ENCODE results near the gene HSD17B13. TPM values are rescaled to one million over a fixed set of nuclear protein-coding genes. Genes with fewer than 3 reads are reported as not detected.

HSD17B13 gene, protein sequence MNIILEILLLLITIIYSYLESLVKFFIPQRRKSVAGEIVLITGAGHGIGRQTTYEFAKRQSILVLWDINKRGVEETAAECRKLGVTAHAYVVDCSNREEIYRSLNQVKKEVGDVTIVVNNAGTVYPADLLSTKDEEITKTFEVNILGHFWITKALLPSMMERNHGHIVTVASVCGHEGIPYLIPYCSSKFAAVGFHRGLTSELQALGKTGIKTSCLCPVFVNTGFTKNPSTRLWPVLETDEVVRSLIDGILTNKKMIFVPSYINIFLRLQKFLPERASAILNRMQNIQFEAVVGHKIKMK
- polyA plus RNA-seq = 0.49 TPM
- long read RNA-seq, donor 1 = 0 reads
- long read RNA-seq, donor 2 = 0 reads
- long read RNA-seq, donor 3 = 0 reads
- long read RNA-seq, donor 4 = 0 reads
- long read RNA-seq, donor 5 = 0 reads
- long read RNA-seq, donor 6 = 0 reads
- long read RNA-seq, donor 7 = 0 reads
- long read RNA-seq, donor 8 = 0 reads
- long read RNA-seq, donor 9 = 0 reads
- long read RNA-seq, donor 10 = 0 reads
- long read RNA-seq, donor 11 = 0 reads

DNA sequence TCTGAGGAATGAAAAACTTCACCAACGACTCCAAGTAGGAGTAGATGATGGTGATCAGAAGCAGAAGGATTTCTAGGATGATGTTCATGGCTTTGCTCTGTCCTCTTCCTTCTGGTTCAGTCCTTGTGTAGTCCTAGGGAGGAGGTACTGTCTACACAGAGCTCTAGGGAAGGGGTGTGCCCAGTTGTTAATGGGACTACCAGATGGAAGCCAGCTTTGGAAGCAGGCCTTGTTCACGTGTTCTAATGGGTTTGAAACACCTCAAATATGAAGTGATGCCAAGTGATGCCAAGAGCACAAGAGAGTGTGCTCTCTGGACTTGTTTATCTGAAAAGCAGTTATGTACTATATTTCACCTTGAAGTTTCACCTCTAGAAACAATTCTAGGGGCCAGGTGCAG is at the start of gene HSD17B13:
Gene HSD17B13 (minus strand): TSS at position 129 of the 400 bp plus-strand sequence. CDS start 41 bp downstream, at position 88.
- peaks cover 2% of the 10 kb centered on the region for H3K4me1 ChIP-seq (ENCODE audit: control insufficient read depth, insufficient read depth, low read length)
- no peaks in the 10 kb centered on the region for H3K27me3 ChIP-seq (ENCODE audit: control insufficient read depth, insufficient read depth, low read length)
- no peak for DNase-seq
- no CpG with 5 or more reads among the region's 2 CpGs for WGBS (ENCODE audit: insufficient coverage, low lambda C conversion rate)
- no peak within 1 kb of the TSS for H3K4me3 ChIP-seq (ENCODE audit: low read length)
- H3K36me3 ChIP-seq (ENCODE audit: control insufficient read depth, insufficient read depth, low read length) = no peaks in the 10 kb centered on the region
- H3K9me3 ChIP-seq (ENCODE audit: control insufficient read depth, low read depth, low read length) = no peaks in the 10 kb centered on the region
- no peak within 1 kb of the TSS for H3K27ac ChIP-seq (ENCODE audit: low read length)

DNA sequence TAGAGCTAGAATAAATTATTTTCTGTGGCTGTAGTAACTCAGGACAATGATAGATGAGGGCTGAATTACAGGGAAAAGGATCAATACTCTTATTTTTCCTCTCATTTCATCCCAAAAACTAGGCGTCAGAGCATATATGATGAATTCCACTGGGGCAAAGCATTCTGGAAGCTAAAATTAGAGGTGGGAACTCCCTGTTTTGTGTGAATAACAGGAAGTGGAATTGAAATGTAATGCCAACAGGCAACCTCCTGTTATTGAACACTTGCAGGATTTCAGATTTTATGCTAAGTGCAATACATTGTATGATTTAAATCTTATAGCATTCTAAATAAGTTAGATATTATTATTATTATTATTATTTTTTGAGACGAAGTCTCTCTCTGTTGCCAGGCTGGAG is 47.4 kb upstream of the HSD17B13 start:
- Histone ChIP-seq H3K4me3 (ENCODE audit: low read length) (no peak overlapping the region), H3K9me3 (ENCODE audit: control insufficient read depth, low read depth, low read length) (no peaks in the 10 kb centered on the region), H3K27ac (ENCODE audit: low read length) (no peak overlapping the region), H3K36me3 (ENCODE audit: control insufficient read depth, insufficient read depth, low read length) (peaks cover 50% of the 10 kb centered on the region), H3K4me1 (ENCODE audit: control insufficient read depth, insufficient read depth, low read length) (no peaks in the 10 kb centered on the region), H3K27me3 (ENCODE audit: control insufficient read depth, insufficient read depth, low read length) (no peaks in the 10 kb centered on the region)
- no CpG with 5 or more reads among the region's 2 CpGs for WGBS (ENCODE audit: insufficient coverage, low lambda C conversion rate)
- DNase-seq = no peak

- no peaks in the 10 kb centered on the region for H3K27me3 ChIP-seq (ENCODE audit: control insufficient read depth, insufficient read depth, low read length)
- 61% methylated on average over 2 of the region's 2 CpGs for WGBS (ENCODE audit: insufficient coverage, low lambda C conversion rate)
- H3K4me3 ChIP-seq (ENCODE audit: low read length) = no peak overlapping the region
- no peak for DNase-seq
- H3K36me3 ChIP-seq (ENCODE audit: control insufficient read depth, insufficient read depth, low read length) = peaks cover 56% of the 10 kb centered on the region
- no peak overlapping the region for H3K27ac ChIP-seq (ENCODE audit: low read length)
- H3K4me1 ChIP-seq (ENCODE audit: control insufficient read depth, insufficient read depth, low read length) = no peaks in the 10 kb centered on the region
- H3K9me3 ChIP-seq (ENCODE audit: control insufficient read depth, low read depth, low read length) = no peaks in the 10 kb centered on the region
These were observed 44.0 kb upstream of the HSD17B13 start for GRCh38 chr4:87366521-87367162.

DNA sequence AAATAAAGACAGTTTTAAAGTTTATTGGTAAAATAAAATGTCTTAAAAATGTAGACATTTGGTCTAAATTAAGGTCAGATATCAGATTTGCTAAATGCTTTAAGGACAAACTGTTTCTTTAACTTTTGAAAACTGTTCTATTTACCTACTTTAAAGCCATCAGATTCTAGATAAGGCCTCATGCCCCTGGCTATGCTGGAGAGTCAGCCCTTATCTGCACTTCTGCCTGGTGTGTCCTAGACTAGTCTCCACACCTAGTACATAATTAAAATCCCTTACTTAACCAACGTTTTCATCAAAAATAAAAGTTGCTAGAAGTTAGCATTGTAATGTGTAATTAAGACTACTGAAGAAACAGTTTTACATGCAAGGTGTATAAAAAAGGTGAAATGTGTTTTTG is 42.7 kb upstream of the HSD17B13 start:
- Histone ChIP-seq H3K9me3 (ENCODE audit: control insufficient read depth, low read depth, low read length) (no peaks in the 10 kb centered on the region), H3K36me3 (ENCODE audit: control insufficient read depth, insufficient read depth, low read length) (peaks cover 56% of the 10 kb centered on the region), H3K4me3 (ENCODE audit: low read length) (no peak overlapping the region), H3K27me3 (ENCODE audit: control insufficient read depth, insufficient read depth, low read length) (no peaks in the 10 kb centered on the region), H3K27ac (ENCODE audit: low read length) (no peak overlapping the region), H3K4me1 (ENCODE audit: control insufficient read depth, insufficient read depth, low read length) (no peaks in the 10 kb centered on the region)
- no CpG with 5 or more reads among the region's 1 CpG for WGBS (ENCODE audit: insufficient coverage, low lambda C conversion rate)
- no peak for DNase-seq

DNA sequence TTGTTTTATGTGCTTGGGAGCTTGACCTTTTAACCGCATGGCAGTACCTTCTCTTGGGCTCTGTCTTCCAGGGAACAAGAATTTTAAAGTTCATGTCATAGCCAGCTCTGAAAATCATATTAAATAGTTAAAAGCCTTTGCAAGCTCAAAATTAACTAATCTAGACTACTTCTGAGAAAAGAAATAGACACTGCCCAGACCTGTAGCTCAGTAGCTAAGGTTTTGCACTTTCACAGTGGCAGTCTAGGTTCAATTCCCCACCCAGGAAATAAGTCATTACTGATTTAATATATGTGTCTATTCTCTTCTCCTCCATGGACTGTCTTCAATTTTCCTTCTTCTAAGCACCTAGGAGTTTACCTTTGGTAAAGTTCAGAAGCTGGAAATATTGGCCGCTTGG is 40.9 kb upstream of the HSD17B13 start:
- 100% methylated on average over 2 of the region's 2 CpGs for WGBS (ENCODE audit: insufficient coverage, low lambda C conversion rate)

GRCh38 chr4:87360338-87360935 is 37.8 kb upstream of the HSD17B13 start:
- H3K9me3 ChIP-seq (ENCODE audit: control insufficient read depth, low read depth, low read length) = no peaks in the 10 kb centered on the region
- H3K36me3 ChIP-seq (ENCODE audit: control insufficient read depth, insufficient read depth, low read length) = peaks cover 61% of the 10 kb centered on the region
- 75% methylated on average over 5 of the region's 7 CpGs for WGBS (ENCODE audit: insufficient coverage, low lambda C conversion rate)
- H3K4me1 ChIP-seq (ENCODE audit: control insufficient read depth, insufficient read depth, low read length) = no peaks in the 10 kb centered on the region
- no peaks in the 10 kb centered on the region for H3K27me3 ChIP-seq (ENCODE audit: control insufficient read depth, insufficient read depth, low read length)
- DNase-seq = no peak
- no peak overlapping the region for H3K4me3 ChIP-seq (ENCODE audit: low read length)
- H3K27ac ChIP-seq (ENCODE audit: low read length) = no peak overlapping the region

More for the DNA sequence above, 40.9 kb upstream of the HSD17B13 start:
- DNase-seq = no peak
- Histone ChIP-seq H3K27me3 (ENCODE audit: control insufficient read depth, insufficient read depth, low read length) (no peaks in the 10 kb centered on the region), H3K36me3 (ENCODE audit: control insufficient read depth, insufficient read depth, low read length) (peaks cover 57% of the 10 kb centered on the region), H3K4me1 (ENCODE audit: control insufficient read depth, insufficient read depth, low read length) (no peaks in the 10 kb centered on the region), H3K9me3 (ENCODE audit: control insufficient read depth, low read depth, low read length) (no peaks in the 10 kb centered on the region), H3K27ac (ENCODE audit: low read length) (no peak overlapping the region), H3K4me3 (ENCODE audit: low read length) (no peak overlapping the region)

DNA sequence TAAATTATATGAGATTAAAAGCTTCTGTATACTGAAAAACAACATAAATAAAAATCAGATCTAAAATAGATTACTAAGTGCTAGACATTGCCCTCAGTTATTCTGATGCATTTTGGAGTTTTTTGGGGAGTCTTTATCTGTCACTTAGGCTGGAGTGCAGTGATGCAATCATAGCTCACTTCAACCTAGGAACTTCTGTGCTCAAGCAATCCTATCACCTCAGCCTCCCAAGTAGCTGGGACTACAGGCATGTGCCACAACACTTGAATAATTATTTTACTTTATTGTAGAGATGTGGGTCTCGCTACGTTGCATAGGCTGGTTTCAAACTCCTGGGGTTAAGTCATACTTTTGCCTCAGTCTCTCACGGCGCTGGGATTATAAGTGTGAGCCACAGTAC is 36.6 kb upstream of the HSD17B13 start:
- Histone ChIP-seq H3K27ac (ENCODE audit: low read length) (no peak overlapping the region), H3K4me1 (ENCODE audit: control insufficient read depth, insufficient read depth, low read length) (no peaks in the 10 kb centered on the region), H3K36me3 (ENCODE audit: control insufficient read depth, insufficient read depth, low read length) (peaks cover 61% of the 10 kb centered on the region), H3K9me3 (ENCODE audit: control insufficient read depth, low read depth, low read length) (no peaks in the 10 kb centered on the region), H3K4me3 (ENCODE audit: low read length) (no peak overlapping the region), H3K27me3 (ENCODE audit: control insufficient read depth, insufficient read depth, low read length) (no peaks in the 10 kb centered on the region)
- no peak for DNase-seq
- WGBS (ENCODE audit: insufficient coverage, low lambda C conversion rate) = no CpG with 5 or more reads among the region's 4 CpGs

- Histone ChIP-seq H3K27ac (ENCODE audit: low read length) (no peak overlapping the region), H3K27me3 (ENCODE audit: control insufficient read depth, insufficient read depth, low read length) (no peaks in the 10 kb centered on the region), H3K4me3 (ENCODE audit: low read length) (no peak overlapping the region), H3K9me3 (ENCODE audit: control insufficient read depth, low read depth, low read length) (no peaks in the 10 kb centered on the region), H3K36me3 (ENCODE audit: control insufficient read depth, insufficient read depth, low read length) (peaks cover 52% of the 10 kb centered on the region), H3K4me1 (ENCODE audit: control insufficient read depth, insufficient read depth, low read length) (no peaks in the 10 kb centered on the region)
- WGBS (ENCODE audit: insufficient coverage, low lambda C conversion rate) = no CpG with 5 or more reads among the region's 2 CpGs
- no peak for DNase-seq
These were observed 34.3 kb upstream of the HSD17B13 start for GRCh38 chr4:87356832-87357526.

- peaks cover 39% of the 10 kb centered on the region for H3K36me3 ChIP-seq (ENCODE audit: control insufficient read depth, insufficient read depth, low read length)
- no peak for DNase-seq
- no CpG with 5 or more reads among the region's 7 CpGs for WGBS (ENCODE audit: insufficient coverage, low lambda C conversion rate)
- H3K4me3 ChIP-seq (ENCODE audit: low read length) = no peak overlapping the region
- no peaks in the 10 kb centered on the region for H3K27me3 ChIP-seq (ENCODE audit: control insufficient read depth, insufficient read depth, low read length)
- H3K27ac ChIP-seq (ENCODE audit: low read length) = no peak overlapping the region
- no peaks in the 10 kb centered on the region for H3K4me1 ChIP-seq (ENCODE audit: control insufficient read depth, insufficient read depth, low read length)
- H3K9me3 ChIP-seq (ENCODE audit: control insufficient read depth, low read depth, low read length) = no peaks in the 10 kb centered on the region
These were observed 31.8 kb upstream of the HSD17B13 start for GRCh38 chr4:87354168-87355102.
